GM12878 (cell line): Measurements from ENCODE around the gene SRGAP1. TPM values are rescaled to one million over a fixed set of nuclear protein-coding genes. Genes with fewer than 3 reads are reported as not detected.

Source experiments
- ATAC-seq: fragments of 200-7000 bp; cut with Tn5 transposase; 3 replicates; pipeline ENCODE4 v1.9.1; 2020; ENCODE audit warnings: mild to moderate bottlenecking, moderate library complexity
- BruUV-seq: library from RNA; stranded (reverse); fragments of 400-500 nt; replicated peaks from 2 replicates; lab custom pipeline; 2021; lab: Mats Ljungman, UMichigan
- CTCF ChIA-PET: fragments of 300-600 bp; sonication (Branson Sonifier 250); formaldehyde crosslinking; extraction: SDS; loops from one replicate; lab custom pipeline; 2021; ENCODE audit warnings: inconsistent platforms; lab: Yijun Ruan, JAX
- POLR2A ChIA-PET: fragments of 350-600 bp; formaldehyde crosslinking; extraction: SDS; loops from one replicate; lab custom pipeline; 2021; ENCODE audit warnings: inconsistent platforms; lab: Charles Lee
- RAD21 ChIA-PET: fragments of 300-600 bp; sonication (Branson Sonifier 250); formaldehyde crosslinking; loops from one replicate; lab custom pipeline; 2023; ENCODE audit warnings: antibody characterized with exemption; ENCODE audit not compliant: unreplicated experiment; lab: Charles Lee
- SMC1A ChIA-PET: fragments of 300-600 bp; sonication (Branson Sonifier 250); formaldehyde crosslinking; loops from one replicate; lab custom pipeline; 2023; ENCODE audit not compliant: unreplicated experiment, uncharacterized antibody; lab: Charles Lee
- DNase-seq: peaks from one replicate; pipeline ENCODE4 v3.0.0-alpha.2; 2011; ENCODE audit warnings: low read depth, low spot score
- FAIRE-seq: peaks from 3 replicates; lab custom pipeline; 2011; peaks lifted over from hg19 to GRCh38; lab: Jason Lieb, UNC
- H2AFZ ChIP-seq: 2 replicates; pipeline ENCODE4 v1.6.0; 2011; ENCODE audit warnings: low read depth, low read length, control low read depth; ENCODE audit not compliant: control insufficient read depth
- H3K27ac ChIP-seq: 2 replicates; pipeline ENCODE4 v1.5.1; 2011; ENCODE audit warnings: control low read depth; ENCODE audit not compliant: control insufficient read depth, insufficient read depth
- H3K27me3 ChIP-seq, 2 experiments: replicated peaks in 1 of 2; 2 replicates each; pipeline versions ENCODE4 v1.6.0 to v1.6.1; 2011; ENCODE audit warnings: low read length in 1 of 2; ENCODE audit not compliant: control insufficient read depth in 2 of 2, insufficient read depth in 2 of 2
- H3K36me3 ChIP-seq, 2 experiments: 2 replicates each; pipeline ENCODE4 v1.5.1; 2011; ENCODE audit warnings: low read length in 1 of 2; ENCODE audit not compliant: control insufficient read depth in 2 of 2, insufficient read depth in 2 of 2
- H3K4me1 ChIP-seq: 2 replicates; pipeline ENCODE4 v1.6.1; 2011; ENCODE audit warnings: mild to moderate bottlenecking, low read length, moderate library complexity, mixed read lengths; ENCODE audit not compliant: control insufficient read depth, insufficient read depth
- H3K4me2 ChIP-seq: 2 replicates; pipeline ENCODE4 v1.6.0; 2011; ENCODE audit warnings: control low read depth; ENCODE audit not compliant: control insufficient read depth, insufficient read depth
- H3K4me3 ChIP-seq: fragments of 200-600 bp; sonication (generic); 2 replicates; pipeline ENCODE4 v1.5.1; 2016
- H3K79me2 ChIP-seq: 2 replicates; pipeline ENCODE4 v1.6.0; 2011; ENCODE audit warnings: low read length; ENCODE audit not compliant: control insufficient read depth, insufficient read depth
- H3K9ac ChIP-seq: 2 replicates; pipeline ENCODE4 v1.8.0; 2011; ENCODE audit warnings: low read length, control low read depth, mixed read lengths; ENCODE audit not compliant: control insufficient read depth, insufficient read depth
- H3K9me3 ChIP-seq: replicated peaks from 3 replicates; pipeline ENCODE4 v1.5.1; 2011; ENCODE audit warnings: mild to moderate bottlenecking, low read length; ENCODE audit not compliant: control insufficient read depth, insufficient read depth
- H4K20me1 ChIP-seq: 2 replicates; pipeline ENCODE4 v1.6.0; 2011; ENCODE audit not compliant: control insufficient read depth, insufficient read depth
- ATF7 ChIP-seq: fragments of 450-650 bp; IDR thresholded peaks from 2 replicates; pipeline ENCODE4 v1.6.1; 2016; ENCODE audit warnings: low read depth, mild to moderate bottlenecking
- CEBPB ChIP-seq, 2 experiments: fragments of 150-350 bp in 1 of 2; IDR thresholded peaks; 2 replicates each; pipeline ENCODE4 v1.6.1; 2012 to 2014; ENCODE audit warnings: low read depth in 2 of 2, low read length in 2 of 2, borderline replicate concordance in 1 of 2, inconsistent platforms in 1 of 2
- ESRRA ChIP-seq: IDR thresholded peaks from 2 replicates; pipeline ENCODE4 v1.6.1; 2012; ENCODE audit warnings: mild to moderate bottlenecking, low read length, improper control_type of control experiment
- HCFC1 ChIP-seq: fragments of 150-350 bp; IDR thresholded peaks from 2 replicates; pipeline ENCODE4 v1.6.1; 2014; ENCODE audit warnings: low read length
- JUND ChIP-seq: IDR thresholded peaks from 2 replicates; pipeline ENCODE4 v1.6.1; 2012; ENCODE audit warnings: low read depth, mild to moderate bottlenecking, low read length, improper control_type of control experiment, moderate library complexity
- LARP7 ChIP-seq: fragments of 450-650 bp; IDR thresholded peaks from 2 replicates; pipeline ENCODE4 v1.6.1; 2017; ENCODE audit warnings: mild to moderate bottlenecking
- MYB ChIP-seq: fragments of 150-350 bp; IDR thresholded peaks from 2 replicates; pipeline ENCODE4 v1.6.1; 2014; ENCODE audit warnings: mild to moderate bottlenecking, low read depth, low read length, borderline replicate concordance
- POLR2AphosphoS2 ChIP-seq: IDR thresholded peaks from 2 replicates; pipeline ENCODE4 v1.6.1; 2011; ENCODE audit warnings: low read depth, mild to moderate bottlenecking, low read length, improper control_type of control experiment, moderate library complexity
- POLR2AphosphoS5 ChIP-seq: IDR thresholded peaks from 2 replicates; pipeline ENCODE4 v1.6.1; 2011; ENCODE audit warnings: mild to moderate bottlenecking, low read length, inconsistent platforms
- SIX5 ChIP-seq: IDR thresholded peaks from 2 replicates; pipeline ENCODE4 v1.6.1; 2011; ENCODE audit warnings: mild to moderate bottlenecking, low read depth, low read length, moderate library complexity; ENCODE audit not compliant: severe bottlenecking
- SUPT20H ChIP-seq: IDR thresholded peaks from 2 replicates; pipeline ENCODE4 v1.6.1; 2011; ENCODE audit warnings: low read depth, mild to moderate bottlenecking, low read length, moderate library complexity, borderline replicate concordance; ENCODE audit not compliant: control insufficient read depth
- ZNF207 ChIP-seq: fragments of 450-650 bp; IDR thresholded peaks from 2 replicates; pipeline ENCODE4 v1.6.1; 2014; ENCODE audit warnings: antibody characterized with exemption, mild to moderate bottlenecking, borderline replicate concordance
- ZNF622 ChIP-seq: fragments of 450-650 bp; IDR thresholded peaks from 2 replicates; pipeline ENCODE4 v1.6.1; 2017; ENCODE audit warnings: mild to moderate bottlenecking, inconsistent platforms
- WGBS: methylation state at CpG from one replicate; pipeline ENCODE4 v1.1.6; 2016; ENCODE audit warnings: low lambda C conversion rate; ENCODE audit not compliant: insufficient replicate concordance, insufficient coverage; ENCODE audit errors: missing lambda C conversion rate; 5-methylcytosine and 5-hydroxymethylcytosine counted together
- in situ Hi-C: fragments of 300-500 bp; cut with MboI; formaldehyde crosslinking; loops from 9 replicates; pipeline ENCODE4 v1.14.3; 2018; ENCODE audit warnings: mixed read lengths
- intact Hi-C: fragments of 100-400 bp; cut with micrococcal nuclease; formaldehyde crosslinking; loops from one replicate; pipeline ENCODE4 v1.14.2; 2022; ENCODE audit not compliant: unreplicated experiment
- polyA plus RNA-seq, 11 experiments: library from polyadenylated mRNA; depleted of rRNA in 4 of 11; unstranded in 6 of 11; stranded (reverse) in 5 of 11; fragments of >200 nt; fragmentation: Nextera tagmentation in 4 of 11; fragmentation: Illumina TruSeq in 1 of 11; extraction: Ambion mirVana in 4 of 11; extraction: Trizol in 1 of 11; gene quantifications; 1 replicate in 1 of 11; 2 replicates in 10 of 11; pipeline versions ENCODE4 v1.2.1 to v1.2.3, GENCODE V29; 2011 to 2016; ENCODE audit warnings: inconsistent platforms in 2 of 11, missing spikeins in 2 of 11, low read depth in 1 of 11
- total RNA-seq, 4 experiments: library from RNA; depleted of rRNA in 3 of 4; stranded (reverse); fragments of >200 nt in 3 of 4; fragmentation: Illumina TruSeq in 1 of 4; extraction: Trizol in 1 of 4; gene quantifications; 2 replicates each; pipeline versions ENCODE4 v1.2.1 to v1.2.3, GENCODE V29; 2013 to 2021
- TF ChIP-seq, protein P1 (sequence below): fragments of 450-650 bp; IDR thresholded peaks from 2 replicates; pipeline ENCODE4 v1.6.1; 2016; ENCODE audit warnings: mild to moderate bottlenecking

SRGAP1 gene
- total and polyA plus RNA-seq, 10 of the 15 experiments (the other 5 are each of a cell fraction or from before 2014, with no cell fraction given), result 0.16 to 0.85 (median 0.46) TPM

DNA sequence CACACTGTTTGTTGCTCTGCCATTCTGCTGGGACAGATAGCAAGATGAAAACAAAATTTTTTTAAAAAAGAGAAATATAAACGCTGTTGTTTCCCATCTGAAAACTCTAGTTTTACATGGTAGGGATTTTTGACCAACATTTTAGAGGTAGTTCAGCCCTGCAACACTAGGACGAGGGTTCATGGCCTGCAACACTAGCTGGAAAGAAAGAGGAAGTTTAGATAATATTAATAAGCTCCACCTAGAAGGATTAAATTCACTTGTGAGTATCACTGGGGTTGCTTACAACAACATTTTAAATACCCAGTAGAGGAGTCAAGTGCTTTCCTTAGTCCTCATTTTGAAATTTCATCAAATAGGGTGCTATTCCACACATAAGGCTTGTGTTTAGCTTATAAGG, 68.2 kb downstream of the SRGAP1 start:
- Histone ChIP-seq H3K36me3 (no peaks in the 10 kb centered on the region), H3K9me3 (no peaks in the 10 kb centered on the region), H3K27me3 (no peaks in the 10 kb centered on the region), H3K27ac (no peak overlapping the region), H4K20me1 (no peaks in the 10 kb centered on the region), H2AFZ (no peak overlapping the region), H3K4me1 (no peaks in the 10 kb centered on the region), H3K4me2 (no peak overlapping the region), H3K4me3 (no peak overlapping the region), H3K79me2 (no peaks in the 10 kb centered on the region), H3K9ac (no peak overlapping the region)
- ChIA-PET RAD21 (no interaction called here), CTCF (interaction anchor here (1.0 kb wide), 1 partner anchor 41 kb away, joined by 3 read pairs; no protein-coding TSS in a partner anchor), POLR2A (interaction anchor here (0.7 kb wide), 1 partner anchor 18 kb away, joined by 3 read pairs; no protein-coding TSS in a partner anchor), SMC1A (interaction anchor here (1.2 to 1.4 kb wide), 2 partner anchors 9 to 68 kb away, joined by 4 read pairs; partner anchors contain the start of gene SRGAP1)
- no peak for TF ChIP-seq ZNF207
- TF ChIP-seq CEBPB (IDR thresholded peaks at IDR 0.05; ENCODE audit: borderline replicate concordance in 1 of 2, low read depth in 2 of 2, low read length in 2 of 2), result no peak
- TF ChIP-seq LARP7, result no peak
- TF ChIP-seq ATF7, result no peak
- no peak for TF ChIP-seq MYB
- no peak for TF ChIP-seq JUND
- no peak for DNase-seq
- no peak for FAIRE-seq
- ATAC-seq, result no peak
- WGBS, result 0% methylated on average over 2 of the region's 2 CpGs
- intact Hi-C loops, result no loop called here
- in situ Hi-C loops, result no loop called here
- no TSS peak for BruUV-seq

GRCh38 chr12:63913929-63914328, 69.4 kb downstream of the SRGAP1 start:
- no peak overlapping the region for H2AFZ ChIP-seq
- intact Hi-C loops (no loop called here), in situ Hi-C loops (no loop called here)
- H3K27ac ChIP-seq, result no peak overlapping the region
- 15% methylated on average over 2 of the region's 2 CpGs for WGBS
- FAIRE-seq (no peak), ATAC-seq (no peak), DNase-seq (no peak)
- no peaks in the 10 kb centered on the region for H3K27me3 ChIP-seq
- peaks cover 9% of the 10 kb centered on the region for H3K4me1 ChIP-seq
- H3K4me3 ChIP-seq, result no peak overlapping the region
- ChIA-PET RAD21 (no interaction called here), CTCF (interaction anchor here (0.6 kb wide), 1 partner anchor 221 kb away, joined by 3 read pairs; no protein-coding TSS in a partner anchor), SMC1A (no interaction called here), POLR2A (no interaction called here)
- no peaks in the 10 kb centered on the region for H3K9me3 ChIP-seq
- no peaks in the 10 kb centered on the region for H3K79me2 ChIP-seq
- no peaks in the 10 kb centered on the region for H4K20me1 ChIP-seq
- H3K36me3 ChIP-seq, result no peaks in the 10 kb centered on the region
- no peak overlapping the region for H3K4me2 ChIP-seq
- BruUV-seq, result no TSS peak
- no peak overlapping the region for H3K9ac ChIP-seq
- TF ChIP-seq POLR2AphosphoS2 (no peak), ESRRA (no peak), POLR2AphosphoS5 (no peak), SUPT20H (no peak), ZNF622 (no peak), SIX5 (no peak), HCFC1 (no peak)
- TF ChIP-seq, protein P1, sequence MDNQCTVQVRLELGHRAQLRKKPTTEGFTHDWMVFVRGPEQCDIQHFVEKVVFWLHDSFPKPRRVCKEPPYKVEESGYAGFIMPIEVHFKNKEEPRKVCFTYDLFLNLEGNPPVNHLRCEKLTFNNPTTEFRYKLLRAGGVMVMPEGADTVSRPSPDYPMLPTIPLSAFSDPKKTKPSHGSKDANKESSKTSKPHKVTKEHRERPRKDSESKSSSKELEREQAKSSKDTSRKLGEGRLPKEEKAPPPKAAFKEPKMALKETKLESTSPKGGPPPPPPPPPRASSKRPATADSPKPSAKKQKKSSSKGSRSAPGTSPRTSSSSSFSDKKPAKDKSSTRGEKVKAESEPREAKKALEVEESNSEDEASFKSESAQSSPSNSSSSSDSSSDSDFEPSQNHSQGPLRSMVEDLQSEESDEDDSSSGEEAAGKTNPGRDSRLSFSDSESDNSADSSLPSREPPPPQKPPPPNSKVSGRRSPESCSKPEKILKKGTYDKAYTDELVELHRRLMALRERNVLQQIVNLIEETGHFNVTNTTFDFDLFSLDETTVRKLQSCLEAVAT, result no peak
